ENCODE results near the gene RPS16.

RPS16 gene

DNA sequence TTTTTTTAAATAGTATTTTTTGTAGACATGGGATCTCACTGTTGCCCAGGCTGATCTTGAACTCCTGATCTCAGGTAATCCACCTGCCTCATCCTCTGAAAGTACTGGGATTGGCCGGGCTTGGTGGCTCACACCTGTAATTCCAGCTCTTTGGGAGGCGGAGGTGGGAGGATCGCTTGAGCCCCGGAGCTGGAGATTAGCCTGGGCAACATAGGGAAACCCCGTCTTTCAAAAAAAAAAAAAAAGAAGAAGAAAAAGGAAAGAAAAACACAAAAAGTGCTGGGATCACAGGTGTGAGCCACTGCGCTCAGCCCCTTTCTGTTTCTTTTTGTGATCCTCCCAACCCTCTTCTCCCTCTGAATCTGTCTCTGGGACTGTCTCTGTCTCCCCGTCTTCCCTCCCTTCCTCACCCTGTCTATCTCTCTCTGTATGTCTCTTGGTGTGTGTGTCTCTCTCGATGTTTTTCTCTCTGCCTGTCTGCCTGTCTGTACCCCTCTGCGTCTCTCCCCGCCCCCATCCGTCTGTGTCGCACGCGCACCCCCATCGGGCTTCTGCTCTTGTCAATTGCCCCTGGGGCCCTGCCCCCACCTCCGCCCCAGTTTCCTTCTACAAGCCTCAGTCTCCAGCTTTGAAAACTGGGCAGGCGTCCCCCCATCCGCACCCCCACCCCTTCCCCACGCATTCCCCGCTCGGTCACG, 29.6 kb downstream of the RPS16 start:
- no peak for DNase-seq

DNA sequence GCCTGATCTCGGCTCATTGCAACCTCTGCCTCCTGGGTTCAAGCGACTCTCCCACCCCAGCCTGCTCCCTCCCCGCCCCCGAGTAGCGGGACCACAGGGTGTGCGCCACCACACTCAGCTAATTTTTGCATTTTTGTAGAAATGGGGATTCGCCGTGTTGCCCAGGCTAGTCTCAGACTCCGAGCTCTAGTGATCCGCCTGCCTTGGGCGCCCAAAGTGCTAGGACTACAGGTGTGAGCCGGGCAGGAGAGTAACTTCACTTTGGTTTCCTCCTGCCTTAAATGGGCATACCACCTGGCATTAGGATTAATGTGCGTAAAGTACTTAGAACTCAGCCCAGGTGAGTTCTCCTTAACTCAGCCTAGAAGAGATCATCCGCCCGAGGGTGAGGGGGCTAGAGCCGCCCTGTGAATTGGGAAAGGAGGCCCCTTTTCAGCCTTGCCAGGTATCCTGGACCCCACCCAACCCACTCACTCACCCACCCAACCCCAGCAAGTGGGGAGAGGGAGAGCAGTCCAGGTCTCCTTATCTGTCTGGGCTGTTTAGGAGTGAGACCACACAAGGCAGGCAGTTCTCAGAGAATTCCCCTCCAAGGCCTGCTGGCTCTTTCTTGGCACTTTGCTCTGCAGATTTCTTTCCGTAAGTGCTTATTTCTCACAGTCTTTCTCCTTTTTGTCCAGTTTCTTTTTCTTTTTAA, 30.3 kb downstream of the RPS16 start:
- no peak for DNase-seq

DNA sequence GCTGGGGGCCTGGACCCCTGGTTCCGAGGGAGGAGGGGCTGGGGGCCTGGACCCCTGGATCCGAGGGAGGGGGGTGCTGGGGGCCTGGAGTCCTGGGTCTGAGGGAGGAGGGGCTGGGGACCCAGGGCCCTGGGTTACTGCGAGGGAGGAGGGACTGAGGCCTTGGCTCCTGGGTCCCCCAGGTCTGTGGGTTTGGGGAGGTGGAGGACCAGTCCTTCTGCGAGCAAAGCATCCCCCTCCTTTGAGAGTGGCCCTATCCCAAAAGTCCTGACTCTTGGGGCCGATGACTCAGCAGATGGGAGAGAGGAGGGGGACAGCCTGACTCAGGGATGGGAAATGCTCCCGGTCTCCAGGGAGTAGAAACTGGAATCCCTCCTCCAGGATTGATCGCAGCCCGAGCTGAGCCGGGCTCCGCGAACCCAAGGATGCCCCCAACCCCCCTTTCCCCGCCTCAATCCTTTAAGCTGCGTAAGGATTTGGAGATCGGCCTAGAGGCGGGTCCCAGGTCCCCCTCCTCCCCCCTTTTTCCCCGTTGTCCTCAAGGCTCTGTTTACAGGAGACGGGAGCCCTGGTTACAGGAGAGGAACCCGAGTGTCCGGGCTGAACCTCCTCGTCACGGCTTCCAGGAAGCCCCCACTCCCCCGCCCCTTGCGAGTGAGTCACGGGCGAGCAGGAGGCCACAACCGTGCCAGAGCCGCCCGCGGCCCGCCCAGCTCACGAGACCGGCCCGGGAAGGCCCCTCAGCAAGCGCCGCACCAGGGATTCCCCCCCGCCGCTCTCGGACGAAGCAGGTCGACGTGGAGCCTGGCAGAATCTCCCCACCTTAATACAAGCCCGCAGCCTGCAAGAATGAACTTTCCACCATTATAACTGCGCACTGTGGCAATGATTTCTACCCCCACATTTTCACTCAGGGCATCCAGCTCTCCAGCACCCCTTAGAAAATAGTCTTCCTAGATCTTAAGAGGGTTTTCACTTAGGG, 32.1 kb downstream of the RPS16 start:
- DNase-seq = peak; percentile 96

DNA sequence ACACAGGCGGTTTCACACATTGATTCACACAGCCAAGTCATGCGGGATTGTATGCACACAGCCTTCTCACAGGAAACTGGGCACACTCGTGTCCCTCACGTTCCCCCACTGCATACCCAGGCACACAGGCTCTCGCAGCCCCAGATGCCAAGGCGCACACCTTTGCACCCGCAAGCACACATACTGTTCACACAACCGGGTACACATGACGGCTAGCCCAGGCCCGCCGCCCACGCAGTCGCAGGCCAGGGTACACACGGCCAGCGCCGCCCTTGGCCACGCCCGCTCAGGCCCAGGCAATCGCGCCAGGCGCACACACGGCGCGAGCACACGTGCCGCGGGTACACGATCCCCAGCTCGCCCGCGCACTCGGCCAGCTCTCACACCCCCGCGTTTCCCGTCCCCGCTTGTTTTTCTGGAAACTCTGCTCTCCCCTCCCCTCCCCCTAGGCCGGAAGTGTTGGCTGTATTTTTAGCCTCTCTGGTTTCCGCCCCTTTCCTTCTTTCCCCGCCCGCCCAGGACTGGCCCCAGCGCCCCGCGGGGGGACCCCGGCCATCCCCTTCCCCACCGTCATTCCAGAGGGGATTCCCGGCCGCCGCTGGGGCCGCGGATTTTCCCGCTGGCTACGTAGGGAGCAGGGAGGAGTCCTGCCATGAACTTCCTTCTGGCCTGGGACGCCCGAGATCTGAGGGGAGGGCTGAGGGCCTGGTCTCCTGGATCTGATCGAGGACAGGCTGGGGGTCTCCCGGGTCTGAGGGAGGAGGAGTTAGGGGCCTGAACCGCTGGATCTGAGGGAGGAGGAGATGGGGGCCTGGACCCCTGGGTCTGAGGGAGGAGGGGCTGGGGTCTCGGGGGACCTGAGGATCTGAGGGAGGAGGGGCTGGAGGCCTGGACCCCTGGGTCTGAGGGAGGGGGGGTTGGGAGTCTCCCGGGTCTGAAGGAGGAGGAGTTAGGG, 33.1 kb downstream of the RPS16 start:
- peak; percentile 92 for DNase-seq

DNA sequence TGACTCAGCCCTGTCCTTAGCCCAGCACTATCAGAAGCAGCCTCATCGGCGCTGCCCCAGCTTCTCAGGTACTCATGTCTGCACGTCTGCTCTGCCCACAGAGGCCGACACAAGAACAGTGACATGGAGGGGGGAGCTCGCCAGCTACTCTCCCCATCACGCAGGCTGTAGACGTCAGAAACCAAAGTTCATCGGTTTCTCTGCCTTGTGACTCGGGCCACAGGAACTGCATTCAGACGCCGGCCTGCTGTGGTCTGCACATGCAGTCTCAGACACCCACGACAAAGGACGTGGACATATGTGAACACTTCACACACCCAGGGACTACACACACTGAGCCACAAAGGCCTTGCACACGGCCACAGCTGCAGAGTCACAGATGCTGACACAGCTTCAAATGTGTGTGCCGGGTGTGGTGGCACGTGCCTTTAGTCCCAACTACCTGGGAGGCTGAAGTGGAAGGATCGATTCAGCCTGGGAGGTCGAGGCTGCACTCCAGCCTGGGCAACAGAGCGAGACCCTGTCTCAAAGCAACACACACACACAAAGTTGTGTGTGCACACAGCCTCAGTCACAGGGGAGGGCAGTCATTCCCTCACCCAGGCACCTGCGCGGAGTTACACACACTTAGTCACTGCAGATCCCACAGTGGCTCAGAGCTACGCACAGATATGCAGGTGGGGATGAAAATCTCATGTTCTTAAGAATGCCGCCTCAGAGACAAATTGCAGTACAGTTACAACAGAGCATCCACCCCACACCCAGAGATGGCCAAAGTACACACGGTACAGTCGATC, 34.0 kb downstream of the RPS16 start:
- DNase-seq = peak; percentile 84

DNA sequence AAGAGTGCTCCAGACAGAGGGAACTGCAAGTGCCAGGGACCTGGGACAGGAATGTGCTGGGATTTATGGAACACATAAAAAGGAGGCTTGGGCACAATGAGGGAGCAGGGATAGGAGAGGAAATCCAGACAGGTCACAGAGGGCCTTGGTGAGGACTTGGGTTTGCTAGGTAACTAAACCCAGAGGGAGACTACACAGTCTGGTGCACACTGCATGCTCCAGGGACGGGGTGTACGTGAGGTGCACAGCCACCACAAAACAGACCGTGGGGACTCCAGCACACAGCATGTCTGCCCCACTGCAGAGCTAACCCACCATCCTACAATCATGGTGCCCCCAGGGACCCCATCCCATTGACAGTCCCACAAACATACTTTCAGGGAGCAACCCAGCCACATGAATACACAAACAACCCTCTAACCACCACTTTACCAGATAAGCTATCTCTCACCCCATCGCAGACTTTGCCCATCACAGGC, 34.6 kb downstream of the RPS16 start:
- DNase-seq = no peak

DNA sequence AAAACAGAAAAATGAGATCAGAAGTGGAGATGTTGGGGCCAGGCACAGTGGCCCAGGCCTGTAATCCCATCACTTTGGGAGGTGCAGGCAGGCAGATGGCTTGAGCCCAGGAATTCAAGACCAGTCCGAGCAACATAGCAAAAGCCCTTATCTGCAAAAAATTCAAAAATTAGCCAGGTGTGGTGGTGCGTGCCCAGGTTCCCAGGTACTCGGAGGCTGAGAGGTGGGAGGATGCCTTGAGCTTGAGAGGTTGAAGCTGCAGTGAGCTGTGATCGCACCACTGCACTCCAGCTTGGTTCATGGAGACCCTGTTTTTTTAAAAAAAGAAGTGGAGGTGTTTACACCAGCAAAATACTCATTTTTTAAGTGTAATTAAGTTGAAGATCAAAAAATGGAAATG, 35.7 kb downstream of the RPS16 start:
- DNase-seq = no peak

DNA sequence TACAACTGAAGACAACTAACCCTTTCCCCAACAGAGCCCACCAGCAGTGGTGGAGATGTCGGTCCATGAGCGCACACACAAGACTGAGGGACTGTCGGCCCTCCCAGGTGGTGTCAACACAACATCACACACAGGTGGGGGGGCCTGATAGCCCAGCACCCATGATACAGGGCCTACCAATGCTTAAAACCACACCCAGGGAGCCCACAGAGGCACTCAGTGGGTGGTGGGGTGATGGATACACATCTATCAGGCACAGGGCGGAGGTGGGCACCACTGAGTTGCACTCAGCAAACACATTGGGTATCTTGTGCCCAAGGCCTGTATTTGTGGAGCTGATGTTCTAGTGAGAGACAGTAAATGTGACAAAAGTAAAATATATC, 36.1 kb downstream of the RPS16 start:
- DNase-seq = no peak

DNA sequence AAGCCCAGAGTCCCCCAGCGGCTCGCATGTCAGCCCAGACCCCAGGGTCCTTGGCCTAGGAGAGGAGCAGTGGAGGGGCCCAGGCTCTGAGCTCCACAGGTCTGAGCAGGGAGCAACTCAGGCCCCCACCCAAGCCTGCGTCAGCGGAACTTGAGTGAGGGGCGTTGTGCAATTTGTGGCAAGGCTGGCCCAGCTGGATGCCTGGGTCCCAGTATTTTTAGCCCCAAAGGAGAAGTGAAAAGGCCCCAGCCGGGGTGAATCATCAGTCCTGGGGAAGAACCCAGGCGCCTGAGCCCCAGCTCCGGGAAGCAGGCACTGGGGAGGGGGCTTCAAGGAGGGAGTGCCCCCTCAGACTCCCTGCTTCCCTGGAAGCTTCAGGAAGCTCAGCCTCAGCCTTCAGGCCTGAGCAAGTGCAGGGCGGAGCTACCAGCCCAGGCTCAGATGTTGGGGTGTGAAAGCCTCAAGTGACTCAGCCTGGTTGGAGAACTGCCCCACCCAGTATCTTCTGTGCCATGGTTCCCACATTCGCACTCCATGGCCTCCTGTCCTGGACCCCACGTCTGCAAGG, 37.4 kb downstream of the RPS16 start:
- DNase-seq = no peak

DNA sequence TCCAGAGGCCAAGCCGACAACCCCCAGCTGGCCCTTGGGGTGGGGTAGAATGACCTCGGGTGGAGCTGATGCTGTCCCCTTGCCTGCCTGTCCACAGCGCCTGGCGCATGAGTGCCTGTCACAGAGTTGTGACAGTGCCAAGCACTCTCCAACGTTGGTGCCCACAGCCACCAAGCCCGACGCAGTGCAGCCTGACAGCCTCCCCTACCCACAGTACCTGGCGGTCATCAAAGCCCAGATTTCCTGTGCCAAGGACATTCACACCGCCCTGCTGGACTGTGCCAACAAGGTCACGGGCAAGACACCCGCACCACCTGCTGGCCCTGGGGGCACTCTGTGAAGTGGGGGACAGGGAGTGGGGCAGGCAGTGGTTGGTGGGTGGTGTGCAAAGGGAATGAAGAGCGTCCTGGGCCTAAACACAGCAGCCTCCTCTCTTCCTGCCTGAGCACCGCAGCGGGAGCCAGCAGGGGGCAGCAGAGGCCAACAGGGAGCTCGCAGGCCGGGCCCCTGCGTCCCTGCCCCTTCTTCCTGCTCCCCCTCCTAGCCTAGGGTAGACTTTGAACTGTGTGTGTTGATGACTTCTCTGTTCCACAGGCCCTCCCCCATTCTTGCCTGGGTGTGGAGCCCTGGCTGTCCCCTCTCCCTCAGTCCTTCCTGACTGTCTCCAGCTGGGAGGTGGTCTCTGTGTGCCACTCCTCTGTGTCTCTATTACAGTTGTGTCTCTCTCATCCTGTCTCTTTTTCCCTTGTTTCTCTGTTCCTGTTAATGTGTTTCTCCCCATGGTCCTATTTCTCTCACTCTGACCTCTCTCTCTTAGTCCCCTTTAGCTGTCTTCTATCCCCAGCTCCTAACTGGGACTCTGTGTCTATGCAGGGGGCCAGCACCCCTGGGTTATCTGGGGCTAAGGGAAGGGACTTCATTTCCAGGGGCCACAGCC, 38.1 kb downstream of the RPS16 start:
- peak; percentile 93 for DNase-seq

DNA sequence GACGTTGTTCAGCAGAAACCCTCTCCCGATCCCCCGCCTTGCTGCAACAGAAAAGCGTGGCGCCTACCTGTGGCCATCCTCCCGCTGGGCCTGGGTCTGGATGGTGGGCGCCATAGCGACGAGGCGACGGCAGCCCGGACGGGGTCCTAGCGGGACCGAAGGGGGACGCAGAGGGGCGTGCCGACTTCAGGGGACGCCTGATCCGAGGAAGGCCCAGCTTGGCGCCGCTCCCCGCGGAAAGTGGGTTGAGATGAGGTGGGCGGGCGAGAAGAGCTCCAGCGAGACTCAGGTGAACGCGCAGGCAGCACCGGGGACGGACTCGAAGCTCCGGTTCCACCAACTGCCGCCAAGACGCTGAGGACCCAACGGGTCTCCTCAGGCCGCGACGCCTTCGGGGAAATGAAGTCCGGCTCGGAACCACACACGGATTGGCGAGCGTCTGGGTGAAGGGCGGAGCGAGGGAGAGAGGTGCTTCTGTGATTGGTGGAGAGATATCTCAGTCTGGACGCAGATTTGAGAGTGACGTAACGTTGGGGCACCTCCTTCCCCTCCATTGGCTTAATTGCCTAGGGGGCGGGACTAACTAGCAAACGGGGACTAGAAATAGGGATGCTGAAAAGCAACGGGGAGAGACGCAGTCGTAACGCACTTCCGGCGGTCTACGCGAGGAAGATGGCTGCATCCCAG, 44.9 kb downstream of the RPS16 start, which contains the start of the genes MED29 and PAF1:
MED29 (plus strand) TSS at position 628 of the 687 bp plus-strand sequence; CDS start at position 673, 45 bp downstream.
PAF1 (minus strand) TSS at position 356 of the 687 bp plus-strand sequence; CDS start at position 114, 242 bp downstream.
- DNase-seq = peak; percentile 99

DNA sequence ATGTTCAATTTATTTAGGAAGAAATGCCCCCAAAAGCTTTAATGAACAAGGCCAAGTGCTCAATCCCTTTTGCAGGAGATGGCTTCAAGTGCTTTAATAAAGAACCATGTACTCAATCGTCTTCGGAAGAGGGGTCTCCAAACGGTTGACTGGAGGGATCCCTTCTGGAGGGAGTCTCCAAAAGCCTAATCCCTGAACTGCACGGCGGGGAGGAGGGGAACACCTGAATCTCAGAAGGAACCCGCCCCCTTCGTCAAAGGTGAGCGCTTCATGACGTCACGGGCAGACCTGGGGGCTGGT, 45.3 kb downstream of the RPS16 start:
- DNase-seq = no peak

DNA sequence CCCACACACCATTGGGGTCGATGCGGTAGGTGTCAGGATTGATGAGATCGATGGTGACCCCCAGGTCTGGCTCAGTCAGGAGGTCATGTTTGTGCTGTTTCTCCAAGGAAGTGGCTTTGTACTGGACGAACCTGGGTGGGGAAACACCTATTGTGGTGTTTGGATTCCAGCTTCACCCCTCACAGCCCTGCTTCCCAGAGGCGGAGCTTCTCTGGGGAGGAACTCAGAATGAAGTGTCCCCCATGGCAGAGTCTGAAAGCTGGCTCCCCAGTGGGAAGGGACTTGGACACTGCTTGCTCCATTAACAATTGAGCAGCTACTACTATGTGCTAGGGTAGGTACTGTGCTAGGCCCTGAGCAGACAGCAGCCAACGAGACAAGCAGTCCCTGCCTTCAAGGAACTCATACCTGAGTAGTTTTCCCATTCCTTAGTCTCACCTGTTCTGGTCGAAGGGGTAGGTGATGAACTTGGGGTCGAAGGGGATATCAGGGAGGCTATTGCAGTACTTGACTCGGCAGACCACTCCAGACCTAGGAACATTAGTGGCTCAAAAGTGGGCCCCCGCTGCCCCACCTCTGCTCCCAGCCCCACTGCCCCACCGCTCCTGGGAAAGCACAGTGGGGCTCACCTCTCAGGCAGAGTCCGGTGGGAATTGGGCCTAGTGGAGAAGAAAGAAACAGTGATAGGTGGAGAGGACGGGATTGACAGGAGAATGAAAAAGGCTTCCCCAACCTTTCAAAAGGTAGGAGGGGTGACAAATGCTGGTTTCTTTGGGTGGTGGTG, 45.9 kb downstream of the RPS16 start:
- DNase-seq = no peak

DNA sequence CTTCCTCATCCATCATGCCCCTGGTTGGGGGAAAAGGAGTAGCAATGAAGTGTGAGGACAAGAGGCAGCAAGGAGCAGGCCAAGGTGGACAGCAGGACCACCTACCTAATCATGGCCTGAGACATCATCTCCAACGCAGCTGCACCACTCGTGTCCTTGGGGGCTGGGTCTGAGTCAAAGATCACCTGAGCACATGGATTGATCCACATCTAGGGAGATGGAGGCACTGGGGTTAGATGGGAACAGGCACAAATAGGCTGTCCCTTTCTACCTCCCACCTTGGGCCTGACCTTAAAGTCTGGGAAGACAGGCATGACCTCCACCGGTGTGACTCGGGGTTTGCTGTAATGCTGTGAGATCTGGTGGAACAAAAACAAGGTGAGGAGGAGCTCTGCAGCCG, 47.1 kb downstream of the RPS16 start:
- no peak for DNase-seq

DNA sequence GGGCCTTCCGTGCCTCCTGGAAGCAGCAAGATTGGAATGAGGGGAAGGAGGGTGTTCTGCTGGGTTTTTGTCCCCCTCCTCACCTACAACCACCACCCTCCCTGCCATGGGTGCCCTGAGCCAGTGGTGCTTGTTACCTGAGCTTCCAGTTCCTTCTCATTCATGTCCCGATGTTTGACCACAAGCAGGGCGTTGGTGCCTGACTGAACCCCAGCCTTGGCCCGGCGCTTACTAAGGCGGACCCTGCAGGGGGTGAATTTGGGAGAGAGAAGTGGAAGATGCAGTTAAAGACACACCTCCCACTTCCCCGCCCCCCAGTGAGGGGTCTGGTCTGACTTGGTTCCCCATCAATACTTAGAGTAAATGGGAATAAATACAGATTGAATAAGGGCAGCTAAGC, 49.2 kb downstream of the RPS16 start:
- no peak for DNase-seq

DNA sequence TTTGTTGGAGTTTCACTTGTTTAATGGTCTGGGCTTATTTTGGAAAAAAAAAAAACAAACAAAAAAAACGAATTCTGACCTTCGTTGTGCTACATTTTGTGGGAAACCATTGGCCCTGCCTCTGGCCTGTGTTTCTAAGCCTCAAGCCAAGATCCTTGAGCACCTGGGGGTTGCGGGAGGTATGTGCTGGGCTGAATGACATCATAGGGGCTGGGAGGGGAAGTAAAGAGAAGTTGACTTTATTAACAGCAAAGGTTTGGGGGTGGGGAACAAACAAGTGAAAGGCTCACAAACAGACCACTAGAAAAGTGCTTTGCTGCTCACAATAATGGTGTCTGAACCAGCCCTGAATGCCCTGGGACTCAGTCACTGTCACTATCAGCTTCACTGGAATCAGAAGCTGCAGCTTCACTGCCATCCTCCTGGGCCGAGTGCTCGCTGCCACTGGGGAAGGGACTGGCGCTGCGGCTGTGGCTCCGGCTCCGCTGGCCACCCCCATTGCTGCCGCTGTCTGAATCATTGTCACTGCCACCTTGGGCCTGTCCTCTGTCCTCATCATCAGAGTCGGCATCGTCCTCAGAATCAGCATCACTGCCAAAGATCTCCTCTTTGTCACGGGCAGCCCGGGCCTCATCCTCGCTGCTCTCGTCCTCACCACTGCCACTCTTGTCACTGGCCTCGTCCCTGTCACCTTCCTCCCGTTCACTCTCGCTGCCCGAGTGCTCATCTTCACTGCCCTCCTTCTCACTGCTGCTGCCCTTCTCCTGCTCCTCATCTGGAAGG, 49.9 kb downstream of the RPS16 start:
- DNase-seq = no peak

DNA sequence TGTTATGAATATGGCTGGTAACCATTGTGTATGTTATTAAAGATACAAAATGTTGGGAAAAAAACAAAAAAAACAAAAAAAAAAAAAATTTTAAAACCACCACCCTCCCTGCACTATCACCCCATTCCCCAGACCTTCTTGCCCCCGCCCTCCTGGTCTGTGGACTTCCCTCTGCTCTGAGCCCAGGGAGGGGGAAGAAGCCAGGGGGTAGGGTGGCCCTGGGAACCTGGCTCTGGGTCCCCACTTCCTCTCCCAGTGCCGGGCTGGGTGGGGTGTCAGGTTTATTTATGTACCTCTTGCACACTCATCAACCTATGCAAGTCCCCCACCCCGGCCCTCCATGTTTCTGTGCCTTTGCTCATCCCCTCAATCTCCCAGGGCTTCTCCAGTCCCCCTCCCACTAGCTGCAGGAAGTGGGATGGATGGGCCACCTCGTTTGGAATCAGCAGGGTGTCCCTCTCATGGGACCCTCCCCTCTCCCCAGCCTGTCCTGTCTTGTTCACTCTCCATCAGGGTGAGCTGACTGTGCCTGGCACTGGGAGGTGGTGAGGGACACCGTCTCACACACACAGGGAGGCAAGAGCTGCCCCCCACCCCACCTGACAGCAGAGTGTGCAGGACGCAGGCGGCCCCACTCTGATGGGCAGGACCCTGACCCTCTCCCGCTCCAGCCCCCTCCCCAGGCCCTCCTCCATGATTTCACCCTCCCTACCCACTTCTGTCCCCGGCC, 50.7 kb downstream of the RPS16 start:
- no peak for DNase-seq

All from islet precursor cell (in vitro differentiated cells).